GM12878 (cell line): ENCODE data around the gene UBE2M. TPM values are rescaled to one million over a fixed set of nuclear protein-coding genes. Genes with fewer than 3 reads are reported as not detected.

Source experiments
- BCL11A ChIP-seq: IDR thresholded peaks from 2 replicates; pipeline ENCODE4 v1.6.1; 2011; ENCODE audit warnings: low read depth, low read length
- CEBPB ChIP-seq, 2 experiments: fragments of 150-350 bp in 1 of 2; IDR thresholded peaks; 2 replicates each; pipeline ENCODE4 v1.6.1; 2012 to 2014; ENCODE audit warnings: low read depth in 2 of 2, low read length in 2 of 2, borderline replicate concordance in 1 of 2, inconsistent platforms in 1 of 2
- CHD2 ChIP-seq: IDR thresholded peaks from 2 replicates; pipeline ENCODE4 v1.6.1; 2011; ENCODE audit warnings: low read depth, low read length, improper control_type of control experiment, borderline replicate concordance
- EED ChIP-seq: sonication (generic); IDR thresholded peaks from 2 replicates; pipeline ENCODE4 v1.6.1; 2016; ENCODE audit warnings: antibody characterized with exemption, low read depth
- FOXK2 ChIP-seq: fragments of 450-650 bp; IDR thresholded peaks from 2 replicates; pipeline ENCODE4 v1.6.1; 2017; ENCODE audit warnings: mild to moderate bottlenecking, moderate library complexity
- HDGF ChIP-seq: fragments of 450-650 bp; IDR thresholded peaks from 2 replicates; pipeline ENCODE4 v1.6.1; 2016; ENCODE audit warnings: antibody characterized with exemption
- IKZF2 ChIP-seq, 2 experiments: fragments of 450-650 bp; IDR thresholded peaks; 2 replicates each; pipeline ENCODE4 v1.6.1; 2017; ENCODE audit warnings: mild to moderate bottlenecking in 2 of 2, moderate library complexity in 2 of 2
- JUNB ChIP-seq: IDR thresholded peaks from 2 replicates; pipeline ENCODE4 v1.6.1; 2016; ENCODE audit warnings: antibody characterized with exemption, mild to moderate bottlenecking
- MEF2A ChIP-seq: IDR thresholded peaks from 2 replicates; pipeline ENCODE4 v1.6.1; 2011; ENCODE audit warnings: low read depth, mild to moderate bottlenecking, low read length, moderate library complexity; ENCODE audit not compliant: insufficient read depth
- MEF2B ChIP-seq: fragments of 450-650 bp; IDR thresholded peaks from 2 replicates; pipeline ENCODE4 v1.6.1; 2018; ENCODE audit warnings: mild to moderate bottlenecking, moderate library complexity; ENCODE audit not compliant: partially characterized antibody, poor library complexity, severe bottlenecking
- MYC ChIP-seq: IDR thresholded peaks from 2 replicates; pipeline ENCODE4 v1.6.1; 2011; ENCODE audit warnings: mild to moderate bottlenecking, low read length, moderate library complexity, inconsistent platforms; ENCODE audit not compliant: insufficient read depth, insufficient replicate concordance, insufficient read length, severe bottlenecking
- NKRF ChIP-seq: fragments of 450-650 bp; conservative IDR thresholded peaks from 2 replicates; pipeline ENCODE4 v1.6.1; 2017; ENCODE audit warnings: mild to moderate bottlenecking, moderate library complexity
- NR2C1 ChIP-seq: fragments of 450-650 bp; IDR thresholded peaks from 2 replicates; pipeline ENCODE4 v1.6.1; 2017; ENCODE audit warnings: antibody characterized with exemption, mild to moderate bottlenecking, moderate library complexity
- NR2F1 ChIP-seq: fragments of 450-650 bp; conservative IDR thresholded peaks from 2 replicates; pipeline ENCODE4 v1.6.1; 2017; ENCODE audit warnings: mild to moderate bottlenecking
- POLR2AphosphoS2 ChIP-seq: IDR thresholded peaks from 2 replicates; pipeline ENCODE4 v1.6.1; 2011; ENCODE audit warnings: low read depth, mild to moderate bottlenecking, low read length, improper control_type of control experiment, moderate library complexity
- PRDM15 ChIP-seq: fragments of 450-650 bp; formaldehyde crosslinking; IDR thresholded peaks from 2 replicates; pipeline ENCODE4 v1.4.0; 2020; ENCODE audit warnings: mild to moderate bottlenecking, moderate library complexity
- RUNX3 ChIP-seq: IDR thresholded peaks from 2 replicates; pipeline ENCODE4 v1.6.1; 2012; ENCODE audit warnings: low read length, inconsistent platforms
- SPI1 ChIP-seq: IDR thresholded peaks from 2 replicates; pipeline ENCODE4 v1.6.1; 2011; ENCODE audit warnings: low read depth, mild to moderate bottlenecking, low read length, moderate library complexity, borderline replicate concordance; ENCODE audit not compliant: insufficient read depth
- SREBF2 ChIP-seq: IDR thresholded peaks from 2 replicates; pipeline ENCODE4 v1.6.1; 2012; ENCODE audit warnings: mild to moderate bottlenecking, low read length
- STAT1 ChIP-seq: fragments of 450-650 bp; conservative IDR thresholded peaks from 2 replicates; pipeline ENCODE4 v1.6.1; 2014; ENCODE audit warnings: antibody characterized with exemption, mild to moderate bottlenecking
- TCF12 ChIP-seq: IDR thresholded peaks from 2 replicates; pipeline ENCODE4 v1.6.1; 2011; ENCODE audit warnings: low read depth, mild to moderate bottlenecking, low read length
- ZBTB33 ChIP-seq: fragments of 450-650 bp; IDR thresholded peaks from 2 replicates; pipeline ENCODE4 v1.6.1; 2017; ENCODE audit warnings: mild to moderate bottlenecking
- ZNF622 ChIP-seq: fragments of 450-650 bp; IDR thresholded peaks from 2 replicates; pipeline ENCODE4 v1.6.1; 2017; ENCODE audit warnings: mild to moderate bottlenecking, inconsistent platforms
- ZZZ3 ChIP-seq: IDR thresholded peaks from 2 replicates; pipeline ENCODE4 v1.6.1; 2011; ENCODE audit warnings: low read depth; ENCODE audit not compliant: control insufficient read depth, insufficient read length
- polyA plus RNA-seq, 11 experiments: library from polyadenylated mRNA; depleted of rRNA in 4 of 11; unstranded in 6 of 11; stranded (reverse) in 5 of 11; fragments of >200 nt; fragmentation: Nextera tagmentation in 4 of 11; fragmentation: Illumina TruSeq in 1 of 11; extraction: Ambion mirVana in 4 of 11; extraction: Trizol in 1 of 11; gene quantifications; 1 replicate in 1 of 11; 2 replicates in 10 of 11; pipeline versions ENCODE4 v1.2.1 to v1.2.3, GENCODE V29; 2011 to 2016; ENCODE audit warnings: inconsistent platforms in 2 of 11, missing spikeins in 2 of 11, low read depth in 1 of 11
- total RNA-seq, 4 experiments: library from RNA; depleted of rRNA in 3 of 4; stranded (reverse); fragments of >200 nt in 3 of 4; fragmentation: Illumina TruSeq in 1 of 4; extraction: Trizol in 1 of 4; gene quantifications; 2 replicates each; pipeline versions ENCODE4 v1.2.1 to v1.2.3, GENCODE V29; 2013 to 2021

Gene UBE2M
- total and polyA plus RNA-seq, 10 of the 15 experiments (the other 5 are each of a cell fraction or from before 2014, with no cell fraction given) = 1.4 to 105 (median 73.9) TPM

GRCh38 chr19:58513694-58514563, 44.5 kb downstream of the UBE2M start (continued):
- TF ChIP-seq ZBTB33 = no peak
- TF ChIP-seq BCL11A = no peak
- peak; percentile 8; the same call in 1 of the 2 replicates for TF ChIP-seq TCF12
- no peak for TF ChIP-seq MEF2B
- TF ChIP-seq NR2C1 = peak; percentile 22; the same call in 1 of the 2 replicates
- TF ChIP-seq CHD2 = peak; percentile 70
- peak; percentile 76 for TF ChIP-seq MYC
- no peak for TF ChIP-seq FOXK2
- peak; percentile 65 for TF ChIP-seq RUNX3
- 0 out of 2 replicates have a peak, but pooled peaks have one; percentile 62 for TF ChIP-seq NKRF
- TF ChIP-seq SREBF2 = no peak
- no peak for TF ChIP-seq JUNB
- peak; percentile 78 for TF ChIP-seq NR2F1
- TF ChIP-seq MEF2A = no peak
- no peak for TF ChIP-seq SPI1
- TF ChIP-seq POLR2AphosphoS2 = peak; percentile 85
- no peak for TF ChIP-seq HDGF
- no peak for TF ChIP-seq EED
- peak; percentile 73; the same call in 1 of the 2 replicates for TF ChIP-seq STAT1
- TF ChIP-seq ZNF622 = no peak
- TF ChIP-seq CEBPB (IDR thresholded peaks at IDR 0.05; ENCODE audit: borderline replicate concordance in 1 of 2, low read depth in 2 of 2, low read length in 2 of 2) = no peak
- TF ChIP-seq IKZF2 (IDR thresholded peaks at IDR 0.05) = no peak
- no peak for TF ChIP-seq ZZZ3
- no peak for TF ChIP-seq PRDM15
